ENCODE data around the gene CTDNEP1. TPM values are rescaled to one million over a fixed set of nuclear protein-coding genes. Genes with fewer than 3 reads are reported as not detected.

Gene CTDNEP1
- total RNA-seq, 1 donor from 2014 or later, result 96.0 TPM

- Histone ChIP-seq H3K4me3 (ENCODE audit: low read depth, low read length) (no peak overlapping the region), H3K36me3 (ENCODE audit: control insufficient read depth, insufficient read depth, low read length) (no peaks in the 10 kb centered on the region), H3K27me3 (ENCODE audit: control insufficient read depth, insufficient read depth, low read length) (peaks cover 59% of the 10 kb centered on the region)
- no peak for DNase-seq (ENCODE audit: low read depth)
- TF ChIP-seq CTCF (IDR thresholded peaks at IDR 0.05; ENCODE audit: insufficient read depth, low read length, poor library complexity, severe bottlenecking), result no peak
Observed at GRCh38 chr17:7293159-7293558, 41.6 kb upstream of the CTDNEP1 start.

GRCh38 chr17:7292729-7293128, 41.2 kb upstream of the CTDNEP1 start:
- Histone ChIP-seq H3K27me3 (ENCODE audit: control insufficient read depth, insufficient read depth, low read length) (peaks cover 61% of the 10 kb centered on the region), H3K4me3 (ENCODE audit: low read depth, low read length) (no peak overlapping the region), H3K36me3 (ENCODE audit: control insufficient read depth, insufficient read depth, low read length) (no peaks in the 10 kb centered on the region)
- DNase-seq (ENCODE audit: low read depth), result no peak
- TF ChIP-seq CTCF (IDR thresholded peaks at IDR 0.05; ENCODE audit: insufficient read depth, low read length, poor library complexity, severe bottlenecking), result no peak

- no peak for TF ChIP-seq CTCF (IDR thresholded peaks at IDR 0.05; ENCODE audit: insufficient read depth, low read length, poor library complexity, severe bottlenecking)
- Histone ChIP-seq H3K4me3 (ENCODE audit: low read depth, low read length) (no peak overlapping the region), H3K27me3 (ENCODE audit: control insufficient read depth, insufficient read depth, low read length) (peaks cover 63% of the 10 kb centered on the region), H3K36me3 (ENCODE audit: control insufficient read depth, insufficient read depth, low read length) (no peaks in the 10 kb centered on the region)
- no peak for DNase-seq (ENCODE audit: low read depth)
Observed at GRCh38 chr17:7292194-7292593, 40.7 kb upstream of the CTDNEP1 start.

GRCh38 chr17:7290685-7291084, 39.2 kb upstream of the CTDNEP1 start:
- Histone ChIP-seq H3K4me3 (ENCODE audit: low read depth, low read length) (no peak overlapping the region), H3K27me3 (ENCODE audit: control insufficient read depth, insufficient read depth, low read length) (peaks cover 69% of the 10 kb centered on the region), H3K36me3 (ENCODE audit: control insufficient read depth, insufficient read depth, low read length) (no peaks in the 10 kb centered on the region)
- TF ChIP-seq CTCF (IDR thresholded peaks at IDR 0.05; ENCODE audit: insufficient read depth, low read length, poor library complexity, severe bottlenecking), result no peak
- no peak for DNase-seq (ENCODE audit: low read depth)

GRCh38 chr17:7290166-7290565, 38.6 kb upstream of the CTDNEP1 start:
- Histone ChIP-seq H3K36me3 (ENCODE audit: control insufficient read depth, insufficient read depth, low read length) (no peaks in the 10 kb centered on the region), H3K4me3 (ENCODE audit: low read depth, low read length) (no peak overlapping the region), H3K27me3 (ENCODE audit: control insufficient read depth, insufficient read depth, low read length) (peaks cover 68% of the 10 kb centered on the region)
- DNase-seq (ENCODE audit: low read depth), result no peak
- no peak for TF ChIP-seq CTCF (IDR thresholded peaks at IDR 0.05; ENCODE audit: insufficient read depth, low read length, poor library complexity, severe bottlenecking)

GRCh38 chr17:7289256-7290032, 37.9 kb upstream of the CTDNEP1 start:
- peaks cover 67% of the 10 kb centered on the region for H3K27me3 ChIP-seq (ENCODE audit: control insufficient read depth, insufficient read depth, low read length)
- H3K4me3 ChIP-seq (ENCODE audit: low read depth, low read length), result no peak overlapping the region
- no peaks in the 10 kb centered on the region for H3K36me3 ChIP-seq (ENCODE audit: control insufficient read depth, insufficient read depth, low read length)
- TF ChIP-seq CTCF (IDR thresholded peaks at IDR 0.05; ENCODE audit: insufficient read depth, low read length, poor library complexity, severe bottlenecking), result no peak
- no peak for DNase-seq (ENCODE audit: low read depth)

All from kidney epithelial cell (primary cell).